NCI-H2227 (cell line): ENCODE results near the gene SERTAD2.

Source experiments
- DNase-seq: peaks from one replicate; lab custom pipeline; 2025; ENCODE audit not compliant: unreplicated experiment; lab: John Stamatoyannopoulos, UW

The SERTAD2 gene

GRCh38 chr2:64649626-64650025 is 4.1 kb downstream of the SERTAD2 start:
- no peak for DNase-seq

GRCh38 chr2:64649013-64649484 is 4.7 kb downstream of the SERTAD2 start:
- DNase-seq: no peak

GRCh38 chr2:64646007-64646880 is 7.5 kb downstream of the SERTAD2 start:
- DNase-seq: peak; percentile 81

GRCh38 chr2:64644458-64645382 is 9.0 kb downstream of the SERTAD2 start:
- DNase-seq: peak; percentile 84

- no peak for DNase-seq
Observed at GRCh38 chr2:64643838-64644457, 9.8 kb downstream of the SERTAD2 start.

GRCh38 chr2:64641599-64641998 is 12.1 kb downstream of the SERTAD2 start:
- no peak for DNase-seq

- no peak for DNase-seq
Observed at GRCh38 chr2:64640153-64641044, 13.3 kb downstream of the SERTAD2 start.

GRCh38 chr2:64639691-64640090 is 14.0 kb downstream of the SERTAD2 start:
- no peak for DNase-seq

- DNase-seq: no peak
Observed at GRCh38 chr2:64638502-64639120, 15.1 kb downstream of the SERTAD2 start.

GRCh38 chr2:64637931-64638330 is 15.8 kb downstream of the SERTAD2 start:
- no peak for DNase-seq

GRCh38 chr2:64637000-64637635 is 16.6 kb downstream of the SERTAD2 start:
- DNase-seq: no peak

GRCh38 chr2:64635976-64636911 is 17.5 kb downstream of the SERTAD2 start:
- DNase-seq: no peak

- no peak for DNase-seq
Observed at GRCh38 chr2:64634345-64635267, 19.1 kb downstream of the SERTAD2 start.

- no peak for DNase-seq
Observed at GRCh38 chr2:64632835-64633819, 20.6 kb downstream of the SERTAD2 start.

- DNase-seq: no peak
Observed at GRCh38 chr2:64631771-64632170, 21.9 kb downstream of the SERTAD2 start.

GRCh38 chr2:64630752-64631151 is 23.0 kb downstream of the SERTAD2 start:
- no peak for DNase-seq
